Mesodermal cell (in vitro differentiated cells): ENCODE results near the gene WFS1. TPM values are rescaled to one million over a fixed set of nuclear protein-coding genes. Genes with fewer than 3 reads are reported as not detected.

Experiments used
- H3K27ac ChIP-seq: 2 replicates; pipeline ENCODE4 v1.7.0; 2013; ENCODE audit warnings: mild to moderate bottlenecking, low read depth, low read length, moderate library complexity; ENCODE audit not compliant: severe bottlenecking
- H3K36me3 ChIP-seq: 2 replicates; pipeline ENCODE4 v1.7.1; 2013; ENCODE audit warnings: mild to moderate bottlenecking, low read length, moderate library complexity; ENCODE audit not compliant: control insufficient read depth, insufficient read depth
- H3K4me1 ChIP-seq: one replicate; pipeline ENCODE4 v1.7.1; 2013; ENCODE audit warnings: mild to moderate bottlenecking, low read length; ENCODE audit not compliant: insufficient read depth, control insufficient read depth, poor library complexity, severe bottlenecking
- H3K4me3 ChIP-seq: 2 replicates; pipeline ENCODE4 v1.7.0; 2013; ENCODE audit warnings: low read length, control low read depth, mild to moderate bottlenecking; ENCODE audit not compliant: insufficient read depth, poor library complexity, severe bottlenecking; ENCODE audit errors: extremely low read depth
- H3K9me3 ChIP-seq: 2 replicates; pipeline ENCODE4 v1.7.1; 2013; ENCODE audit warnings: mild to moderate bottlenecking, low read length, moderate library complexity; ENCODE audit not compliant: control insufficient read depth
- WGBS, 2 experiments: methylation state at CpG; one replicate each; pipeline ENCODE4 v1.1.5; 2013; ENCODE audit warnings: missing lambda C conversion rate in 2 of 2; ENCODE audit not compliant: insufficient coverage in 2 of 2; 5-methylcytosine and 5-hydroxymethylcytosine counted together
- polyA plus RNA-seq, 2 experiments: library from polyadenylated mRNA; stranded (reverse); fragments of 50-300 nt; gene quantifications; one replicate each; pipeline ENCODE4 v1.2.3, GENCODE V29; 2013

The WFS1 gene, protein sequence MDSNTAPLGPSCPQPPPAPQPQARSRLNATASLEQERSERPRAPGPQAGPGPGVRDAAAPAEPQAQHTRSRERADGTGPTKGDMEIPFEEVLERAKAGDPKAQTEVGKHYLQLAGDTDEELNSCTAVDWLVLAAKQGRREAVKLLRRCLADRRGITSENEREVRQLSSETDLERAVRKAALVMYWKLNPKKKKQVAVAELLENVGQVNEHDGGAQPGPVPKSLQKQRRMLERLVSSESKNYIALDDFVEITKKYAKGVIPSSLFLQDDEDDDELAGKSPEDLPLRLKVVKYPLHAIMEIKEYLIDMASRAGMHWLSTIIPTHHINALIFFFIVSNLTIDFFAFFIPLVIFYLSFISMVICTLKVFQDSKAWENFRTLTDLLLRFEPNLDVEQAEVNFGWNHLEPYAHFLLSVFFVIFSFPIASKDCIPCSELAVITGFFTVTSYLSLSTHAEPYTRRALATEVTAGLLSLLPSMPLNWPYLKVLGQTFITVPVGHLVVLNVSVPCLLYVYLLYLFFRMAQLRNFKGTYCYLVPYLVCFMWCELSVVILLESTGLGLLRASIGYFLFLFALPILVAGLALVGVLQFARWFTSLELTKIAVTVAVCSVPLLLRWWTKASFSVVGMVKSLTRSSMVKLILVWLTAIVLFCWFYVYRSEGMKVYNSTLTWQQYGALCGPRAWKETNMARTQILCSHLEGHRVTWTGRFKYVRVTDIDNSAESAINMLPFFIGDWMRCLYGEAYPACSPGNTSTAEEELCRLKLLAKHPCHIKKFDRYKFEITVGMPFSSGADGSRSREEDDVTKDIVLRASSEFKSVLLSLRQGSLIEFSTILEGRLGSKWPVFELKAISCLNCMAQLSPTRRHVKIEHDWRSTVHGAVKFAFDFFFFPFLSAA
- 27.9 TPM for polyA plus RNA-seq (2013, experiment 1 of 2)
- polyA plus RNA-seq (2013, experiment 2 of 2) = 24.5 TPM

DNA sequence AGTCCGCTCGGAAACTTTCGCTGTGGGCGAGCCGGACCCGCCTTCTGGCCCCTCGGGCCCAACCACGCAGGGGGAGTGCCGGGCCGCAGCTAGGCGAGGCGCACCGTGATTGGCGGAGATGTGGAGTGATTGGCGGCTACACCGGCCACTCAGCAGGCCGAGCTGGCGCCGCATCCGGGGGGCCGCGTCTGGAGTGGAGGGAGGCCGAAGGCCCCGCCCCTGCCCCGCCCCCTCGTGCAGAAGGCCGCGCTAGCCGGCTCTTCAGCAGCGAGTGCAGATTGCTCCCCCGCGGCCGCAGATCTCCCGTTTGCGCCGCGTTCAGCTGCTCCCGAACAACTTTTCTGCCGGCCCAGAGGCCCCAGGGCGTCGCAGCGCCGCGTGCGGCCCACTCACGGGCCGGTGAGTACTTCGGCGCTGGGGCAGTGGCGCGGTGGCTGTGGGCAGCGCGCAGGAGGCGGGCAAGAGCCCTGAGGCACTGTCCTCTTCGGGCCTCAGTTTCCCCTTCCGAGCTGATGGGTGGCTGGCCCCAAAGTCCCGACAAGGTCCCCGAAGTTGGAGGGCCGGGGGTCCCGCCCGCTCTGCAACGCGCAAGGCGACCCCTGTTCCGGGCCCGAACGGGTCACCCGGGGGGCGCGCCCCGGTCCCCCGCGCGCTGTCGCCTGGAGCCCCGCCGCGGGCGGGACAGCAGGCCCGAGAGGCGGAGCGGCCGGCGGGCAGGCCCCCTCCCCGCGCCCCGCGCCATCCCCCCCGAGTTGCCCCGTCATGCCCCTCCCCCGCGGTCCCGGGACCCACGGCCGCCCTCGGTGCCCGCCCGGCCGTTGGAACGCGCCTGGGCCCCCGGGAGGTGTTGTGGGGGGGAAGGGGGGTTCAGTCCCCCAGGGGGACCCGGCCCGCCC, at the start of gene WFS1:
WFS1 (plus strand) TSS at position 235 of the 896 bp plus-strand sequence. CDS start 7,606 bp downstream, outside the sequence.
- WGBS, 2 experiments = 0% methylated on average over 62 to 80 of the region's 104 CpGs
- Histone ChIP-seq H3K9me3 (peaks cover 5% of the 10 kb centered on the region), H3K36me3 (no peaks in the 10 kb centered on the region), H3K4me3 (peak within 1 kb of the TSS; percentile 80), H3K4me1 (peaks cover 39% of the 10 kb centered on the region), H3K27ac (no peak within 1 kb of the TSS)

DNA sequence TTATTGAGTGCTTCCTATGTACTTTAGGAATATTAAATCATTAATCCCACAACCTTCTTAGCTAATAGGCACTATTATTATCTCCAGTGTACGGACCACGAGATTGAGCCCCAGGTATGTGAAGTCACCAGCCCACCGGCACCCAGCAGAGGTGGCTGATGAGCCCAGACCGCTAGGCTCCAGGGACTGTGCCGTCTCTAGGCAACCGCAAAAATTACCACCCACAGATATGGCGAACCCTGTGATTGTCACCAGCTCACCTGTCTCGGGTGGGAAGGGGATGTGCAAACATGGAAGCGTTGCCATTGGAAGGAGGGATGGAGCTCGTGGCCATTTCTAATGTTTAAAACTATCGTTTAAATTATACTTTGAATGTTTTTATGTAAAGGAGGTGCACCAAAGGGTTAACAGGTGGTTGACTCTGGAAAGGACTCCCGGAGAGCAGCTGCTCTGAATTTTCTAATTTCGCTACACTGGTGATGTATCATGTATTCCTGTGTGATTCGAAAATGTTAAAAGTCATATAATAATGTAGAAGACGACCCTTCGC, 48.3 kb upstream of the WFS1 start:
- Histone ChIP-seq H3K4me3 (peak overlapping the region; percentile 35), H3K36me3 (no peaks in the 10 kb centered on the region), H3K9me3 (peaks cover 6% of the 10 kb centered on the region), H3K4me1 (no peaks in the 10 kb centered on the region), H3K27ac (no peak overlapping the region)
- WGBS, 2 experiments = 11 to 28% methylated on average over 9 to 12 of the region's 16 CpGs

DNA sequence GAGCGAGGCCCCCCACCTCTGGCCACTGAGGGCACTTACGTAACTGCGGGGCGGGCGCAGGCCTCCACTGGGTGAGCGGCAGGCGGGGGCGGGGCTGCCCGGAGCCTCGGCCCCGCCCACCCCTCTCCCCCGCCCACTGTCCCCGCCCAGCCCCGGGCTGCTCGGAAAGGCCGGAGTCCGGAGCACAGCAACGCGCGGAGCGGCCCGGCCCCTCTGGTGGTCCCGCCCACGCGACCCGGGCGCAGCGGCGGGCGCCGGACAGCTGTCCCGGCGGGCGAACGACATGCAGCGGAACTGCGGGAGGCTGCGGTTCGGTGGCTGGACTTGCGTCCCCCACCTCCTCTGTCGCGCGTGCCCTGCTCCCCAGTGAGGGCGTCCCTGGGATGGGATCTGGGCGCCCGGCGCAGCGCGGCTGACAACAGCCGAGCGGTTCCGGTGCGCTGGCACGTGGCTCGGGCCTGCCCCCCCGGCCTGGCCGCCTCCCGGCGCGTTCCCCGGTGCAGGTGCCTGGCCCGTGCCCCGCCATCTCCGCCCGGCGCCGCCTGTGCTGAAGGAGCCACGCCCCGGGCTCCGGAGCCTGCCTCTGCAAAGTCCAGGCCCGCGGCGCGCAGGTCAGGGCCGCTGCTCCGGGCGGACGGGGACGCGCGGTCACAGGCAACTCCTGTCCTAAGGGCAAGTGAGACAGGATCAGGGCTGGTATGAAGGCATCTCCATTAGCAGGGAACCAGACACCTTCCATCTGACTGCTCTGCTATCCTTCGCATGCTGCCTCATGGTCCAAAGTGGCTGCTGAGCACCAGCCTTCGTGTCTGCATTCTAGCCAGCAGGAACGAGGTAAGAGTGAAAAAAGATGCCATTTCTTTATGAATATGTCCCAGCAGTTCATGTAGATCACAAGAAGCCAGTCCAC, 47.5 kb upstream of the WFS1 start:
- Histone ChIP-seq H3K4me1 (no peaks in the 10 kb centered on the region), H3K27ac (no peak overlapping the region), H3K36me3 (no peaks in the 10 kb centered on the region), H3K4me3 (peak overlapping the region; percentile 35), H3K9me3 (peaks cover 6% of the 10 kb centered on the region)
- WGBS, 2 experiments = 11 to 18% methylated on average over 42 to 56 of the region's 84 CpGs

DNA sequence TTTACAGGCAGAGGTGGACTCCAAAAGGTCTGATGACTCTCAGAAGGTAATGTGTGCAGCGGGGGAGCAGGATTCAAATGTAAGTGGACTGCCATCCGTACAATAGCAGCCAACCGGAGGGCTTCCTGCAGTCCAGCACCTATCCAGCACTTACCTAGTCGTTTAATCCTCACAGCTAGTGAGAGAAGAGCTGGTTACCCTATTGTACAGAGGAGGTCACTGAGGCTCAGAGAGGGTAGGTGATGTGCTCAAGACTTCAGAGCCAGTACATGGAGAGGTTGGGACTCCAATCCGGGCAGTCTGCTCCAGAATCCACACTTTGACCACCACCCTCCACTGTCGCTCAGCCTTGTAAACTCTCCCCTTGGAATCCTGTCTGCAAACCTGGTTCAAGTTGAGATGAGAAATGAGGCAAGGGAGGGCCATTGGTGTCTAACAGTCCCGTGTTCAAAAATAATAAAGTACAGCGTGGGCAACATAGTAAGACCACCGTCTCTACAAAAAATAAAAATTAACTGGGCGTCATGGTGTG, 46.8 kb upstream of the WFS1 start:
- H3K4me1 ChIP-seq = no peaks in the 10 kb centered on the region
- 75 to 76% methylated on average over 4 to 5 of the region's 10 CpGs for WGBS, 2 experiments
- H3K27ac ChIP-seq = no peak overlapping the region
- H3K9me3 ChIP-seq = peaks cover 6% of the 10 kb centered on the region
- H3K4me3 ChIP-seq = no peak overlapping the region
- no peaks in the 10 kb centered on the region for H3K36me3 ChIP-seq

DNA sequence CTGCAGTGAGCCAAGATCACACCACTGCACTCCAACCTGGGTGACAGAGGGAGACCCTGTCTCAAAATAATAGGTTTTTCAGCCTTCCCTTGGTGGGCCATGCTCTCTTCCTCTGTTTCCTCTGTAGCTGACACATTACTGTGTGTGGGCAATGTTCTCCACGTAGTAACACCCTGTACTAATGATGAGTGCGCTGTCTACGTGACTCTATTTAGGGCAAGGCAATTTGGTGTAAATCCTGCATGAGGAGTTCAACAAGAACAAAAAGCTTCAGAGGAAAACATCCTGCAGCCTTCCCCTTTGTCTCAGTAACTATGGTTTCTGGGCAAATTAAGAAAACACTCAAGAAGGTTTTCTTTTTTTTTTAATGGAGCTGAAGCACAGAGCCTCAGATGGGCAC, 44.9 kb upstream of the WFS1 start:
- Histone ChIP-seq H3K36me3 (no peaks in the 10 kb centered on the region), H3K4me3 (no peak overlapping the region)
- 86 to 96% methylated on average over 2 to 3 of the region's 3 CpGs for WGBS, 2 experiments

DNA sequence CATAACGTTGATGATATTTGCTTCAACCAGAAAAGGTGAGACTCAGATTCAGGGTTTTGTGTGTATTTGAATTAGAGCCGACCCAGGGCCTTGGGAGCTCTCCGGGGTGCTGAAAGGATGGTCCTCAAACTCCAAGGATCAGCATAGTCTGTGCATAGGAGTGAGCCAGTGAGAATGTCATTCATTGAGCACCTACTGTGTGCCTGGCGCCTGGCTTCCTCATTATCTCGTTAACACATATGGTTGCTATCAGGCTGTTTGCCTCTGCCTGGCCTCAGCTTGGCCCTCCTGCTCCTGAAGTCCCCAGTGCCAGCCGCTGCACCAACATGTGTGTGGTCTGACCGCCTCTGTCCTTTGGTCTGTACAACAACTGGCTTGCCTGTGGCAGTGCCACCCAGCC, 44.2 kb upstream of the WFS1 start:
- no peak overlapping the region for H3K27ac ChIP-seq
- H3K4me3 ChIP-seq = no peak overlapping the region
- peaks cover 6% of the 10 kb centered on the region for H3K9me3 ChIP-seq
- no peaks in the 10 kb centered on the region for H3K36me3 ChIP-seq
- 35 to 45% methylated on average over 7 of the region's 7 CpGs for WGBS, 2 experiments
- H3K4me1 ChIP-seq = no peaks in the 10 kb centered on the region

More for the DNA sequence above, 44.9 kb upstream of the WFS1 start:
- Histone ChIP-seq H3K9me3 (peaks cover 6% of the 10 kb centered on the region), H3K27ac (no peak overlapping the region), H3K4me1 (no peaks in the 10 kb centered on the region)

DNA sequence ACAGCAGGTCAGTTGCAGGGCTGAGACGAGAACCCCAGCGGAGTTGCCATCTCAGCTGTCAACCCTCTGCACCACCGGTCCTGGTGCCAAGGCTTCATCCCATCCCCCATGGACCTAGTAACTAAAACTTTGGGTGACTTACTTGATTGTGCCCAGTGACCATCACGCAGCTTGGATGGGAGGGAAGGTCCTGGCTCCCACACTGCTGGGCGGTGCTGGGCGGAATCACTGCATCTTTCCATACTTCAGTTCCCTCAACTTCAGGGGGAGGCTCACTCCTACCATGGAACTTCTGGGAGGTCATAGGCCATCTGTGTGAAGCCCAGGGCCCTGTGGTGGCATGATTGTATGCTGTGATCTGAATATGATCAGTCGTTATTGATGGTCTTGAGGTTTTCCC, 43.1 kb upstream of the WFS1 start:
- Histone ChIP-seq H3K27ac (no peak overlapping the region), H3K9me3 (peaks cover 6% of the 10 kb centered on the region), H3K4me1 (no peaks in the 10 kb centered on the region), H3K4me3 (no peak overlapping the region), H3K36me3 (no peaks in the 10 kb centered on the region)
- 81 to 82% methylated on average over 5 to 7 of the region's 7 CpGs for WGBS, 2 experiments

DNA sequence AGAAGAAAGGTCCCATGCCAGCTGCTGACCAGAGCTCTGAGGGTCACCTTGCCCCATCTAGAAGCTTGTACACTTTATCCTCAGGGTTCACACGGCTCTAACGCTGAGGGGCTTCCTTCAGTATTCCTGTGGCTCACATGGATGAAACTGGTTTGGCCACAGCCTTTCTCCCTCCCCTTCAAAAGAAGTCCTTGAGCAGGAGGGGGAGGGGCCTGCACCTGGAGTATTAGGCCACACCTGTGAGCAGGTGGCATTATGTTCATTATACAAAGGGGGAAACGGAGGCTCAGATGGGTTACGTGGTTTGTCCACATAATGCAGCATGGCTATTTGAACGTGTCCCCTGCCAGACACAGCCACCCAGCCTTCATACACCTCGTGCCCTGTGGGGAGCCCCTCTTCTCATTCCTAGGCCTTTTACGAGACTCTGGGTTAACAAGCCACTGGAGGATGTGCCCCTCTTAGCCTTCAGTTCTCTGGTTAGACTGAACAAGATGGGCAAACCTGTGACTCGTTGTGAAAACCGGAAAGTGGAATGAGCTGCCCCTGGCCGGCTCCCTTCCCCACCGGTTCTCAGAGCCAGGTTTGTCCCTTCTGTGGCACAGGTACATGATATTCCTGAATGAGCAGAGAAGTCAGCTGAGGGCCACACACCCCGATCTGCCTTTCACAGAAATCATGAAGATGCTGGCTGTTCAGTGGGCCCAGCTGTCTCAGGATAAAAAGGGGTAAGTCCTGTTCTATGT, 42.1 kb upstream of the WFS1 start:
- Histone ChIP-seq H3K27ac (no peak overlapping the region), H3K36me3 (no peaks in the 10 kb centered on the region), H3K9me3 (peaks cover 2% of the 10 kb centered on the region), H3K4me1 (no peaks in the 10 kb centered on the region), H3K4me3 (no peak overlapping the region)
- 82 to 91% methylated on average over 12 of the region's 12 CpGs for WGBS, 2 experiments
